Ishikawa (cell line): ENCODE data around the gene NRXN3.

ENCODE experiments used
- CEBPB ChIP-seq: IDR thresholded peaks from 2 replicates; pipeline ENCODE4 v1.6.1; 2012
- CREB1 ChIP-seq: IDR thresholded peaks from 2 replicates; pipeline ENCODE4 v1.6.1; 2012; ENCODE audit warnings: low read depth
- EGR1 ChIP-seq: IDR thresholded peaks from 2 replicates; pipeline ENCODE4 v1.6.1; 2012
- EP300 ChIP-seq: IDR thresholded peaks from 2 replicates; pipeline ENCODE4 v1.6.1; 2012; ENCODE audit warnings: borderline replicate concordance
- FOXM1 ChIP-seq: IDR thresholded peaks from 2 replicates; pipeline ENCODE4 v1.6.1; 2012; ENCODE audit warnings: low read depth, borderline replicate concordance
- NFIC ChIP-seq: IDR thresholded peaks from 2 replicates; pipeline ENCODE4 v1.6.1; 2012
- RAD21 ChIP-seq: IDR thresholded peaks from 2 replicates; pipeline ENCODE4 v1.6.1; 2012; ENCODE audit warnings: low read depth
- TAF1 ChIP-seq: IDR thresholded peaks from 2 replicates; pipeline ENCODE4 v1.6.1; 2012; ENCODE audit warnings: low read depth, mild to moderate bottlenecking
- TCF12 ChIP-seq: IDR thresholded peaks from 2 replicates; pipeline ENCODE4 v1.6.1; 2012; ENCODE audit warnings: low read depth
- TEAD4 ChIP-seq: IDR thresholded peaks from 2 replicates; pipeline ENCODE4 v1.6.1; 2012
- YY1 ChIP-seq: IDR thresholded peaks from 2 replicates; pipeline ENCODE4 v1.6.1; 2012; ENCODE audit warnings: low read depth
- ZBTB7A ChIP-seq: IDR thresholded peaks from 2 replicates; pipeline ENCODE4 v1.6.1; 2012; ENCODE audit warnings: low read depth
- TF ChIP-seq, protein P1 (sequence below): IDR thresholded peaks from 2 replicates; pipeline ENCODE4 v1.6.1; 2012; ENCODE audit warnings: low read depth, mild to moderate bottlenecking
- TF ChIP-seq, protein P2 (sequence below): IDR thresholded peaks from 2 replicates; pipeline ENCODE4 v1.6.1; 2012
- TF ChIP-seq, protein P3 (sequence below): IDR thresholded peaks from 2 replicates; pipeline ENCODE4 v1.6.1; 2012

The NRXN3 gene

DNA sequence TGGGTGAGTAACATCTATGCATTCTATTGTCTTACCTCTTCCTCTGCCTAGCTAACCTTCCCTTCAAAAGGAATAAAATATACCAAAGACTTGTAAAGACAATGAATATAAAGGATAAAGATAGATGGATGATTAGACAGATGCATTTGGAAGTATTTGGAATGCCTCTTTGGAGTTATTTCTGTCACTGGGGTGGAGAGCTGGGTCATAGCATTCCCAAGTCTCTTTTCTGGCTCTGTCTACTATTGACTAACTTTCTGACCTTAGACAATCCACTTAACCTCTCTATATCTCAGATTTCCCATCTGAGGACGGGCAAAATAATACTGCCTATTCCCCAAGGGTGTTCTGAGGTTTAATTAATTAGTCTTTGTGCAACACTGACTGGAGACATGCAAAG, 1523.8 kb downstream of the NRXN3 start:
- no peak for TF ChIP-seq TCF12
- TF ChIP-seq, protein P1, sequence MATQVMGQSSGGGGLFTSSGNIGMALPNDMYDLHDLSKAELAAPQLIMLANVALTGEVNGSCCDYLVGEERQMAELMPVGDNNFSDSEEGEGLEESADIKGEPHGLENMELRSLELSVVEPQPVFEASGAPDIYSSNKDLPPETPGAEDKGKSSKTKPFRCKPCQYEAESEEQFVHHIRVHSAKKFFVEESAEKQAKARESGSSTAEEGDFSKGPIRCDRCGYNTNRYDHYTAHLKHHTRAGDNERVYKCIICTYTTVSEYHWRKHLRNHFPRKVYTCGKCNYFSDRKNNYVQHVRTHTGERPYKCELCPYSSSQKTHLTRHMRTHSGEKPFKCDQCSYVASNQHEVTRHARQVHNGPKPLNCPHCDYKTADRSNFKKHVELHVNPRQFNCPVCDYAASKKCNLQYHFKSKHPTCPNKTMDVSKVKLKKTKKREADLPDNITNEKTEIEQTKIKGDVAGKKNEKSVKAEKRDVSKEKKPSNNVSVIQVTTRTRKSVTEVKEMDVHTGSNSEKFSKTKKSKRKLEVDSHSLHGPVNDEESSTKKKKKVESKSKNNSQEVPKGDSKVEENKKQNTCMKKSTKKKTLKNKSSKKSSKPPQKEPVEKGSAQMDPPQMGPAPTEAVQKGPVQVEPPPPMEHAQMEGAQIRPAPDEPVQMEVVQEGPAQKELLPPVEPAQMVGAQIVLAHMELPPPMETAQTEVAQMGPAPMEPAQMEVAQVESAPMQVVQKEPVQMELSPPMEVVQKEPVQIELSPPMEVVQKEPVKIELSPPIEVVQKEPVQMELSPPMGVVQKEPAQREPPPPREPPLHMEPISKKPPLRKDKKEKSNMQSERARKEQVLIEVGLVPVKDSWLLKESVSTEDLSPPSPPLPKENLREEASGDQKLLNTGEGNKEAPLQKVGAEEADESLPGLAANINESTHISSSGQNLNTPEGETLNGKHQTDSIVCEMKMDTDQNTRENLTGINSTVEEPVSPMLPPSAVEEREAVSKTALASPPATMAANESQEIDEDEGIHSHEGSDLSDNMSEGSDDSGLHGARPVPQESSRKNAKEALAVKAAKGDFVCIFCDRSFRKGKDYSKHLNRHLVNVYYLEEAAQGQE: no peak
- no peak for TF ChIP-seq EP300
- no peak for TF ChIP-seq EGR1
- TF ChIP-seq, protein P2, sequence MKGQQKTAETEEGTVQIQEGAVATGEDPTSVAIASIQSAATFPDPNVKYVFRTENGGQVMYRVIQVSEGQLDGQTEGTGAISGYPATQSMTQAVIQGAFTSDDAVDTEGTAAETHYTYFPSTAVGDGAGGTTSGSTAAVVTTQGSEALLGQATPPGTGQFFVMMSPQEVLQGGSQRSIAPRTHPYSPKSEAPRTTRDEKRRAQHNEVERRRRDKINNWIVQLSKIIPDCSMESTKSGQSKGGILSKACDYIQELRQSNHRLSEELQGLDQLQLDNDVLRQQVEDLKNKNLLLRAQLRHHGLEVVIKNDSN: no peak
- TF ChIP-seq FOXM1: no peak
- TF ChIP-seq, protein P3, sequence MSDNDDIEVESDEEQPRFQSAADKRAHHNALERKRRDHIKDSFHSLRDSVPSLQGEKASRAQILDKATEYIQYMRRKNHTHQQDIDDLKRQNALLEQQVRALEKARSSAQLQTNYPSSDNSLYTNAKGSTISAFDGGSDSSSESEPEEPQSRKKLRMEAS: no peak
- no peak for TF ChIP-seq TEAD4
- TF ChIP-seq NFIC: no peak
- no peak for TF ChIP-seq CEBPB
- no peak for TF ChIP-seq TAF1
- no peak for TF ChIP-seq RAD21
- TF ChIP-seq YY1: no peak
- TF ChIP-seq ZBTB7A: no peak
- no peak for TF ChIP-seq CREB1

DNA sequence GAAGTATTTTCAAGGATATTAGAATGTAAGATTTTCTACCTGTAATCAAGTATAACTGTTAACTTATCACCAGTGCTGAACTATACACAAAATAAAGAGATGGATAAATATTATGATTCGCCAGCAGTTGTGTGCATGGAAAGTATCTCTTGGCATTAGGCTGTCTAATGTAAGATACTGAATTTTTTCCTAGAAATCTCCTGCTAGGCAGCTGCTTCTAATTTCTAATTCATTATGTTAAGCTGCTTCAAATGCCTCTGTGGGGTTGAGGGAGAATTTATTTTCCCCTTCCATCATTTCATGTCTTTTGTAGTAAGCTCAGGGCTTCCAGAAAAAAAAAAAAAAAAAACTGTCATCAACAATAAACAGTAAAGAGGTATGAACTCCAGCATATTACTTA, 1525.1 kb downstream of the NRXN3 start:
- TF ChIP-seq TAF1: no peak
- no peak for TF ChIP-seq TEAD4
- TF ChIP-seq YY1: no peak
- no peak for TF ChIP-seq EP300
- no peak for TF ChIP-seq FOXM1
- TF ChIP-seq, protein P1: no peak
- TF ChIP-seq NFIC: no peak
- no peak for TF ChIP-seq CEBPB
- TF ChIP-seq, protein P2: no peak
- TF ChIP-seq EGR1: no peak
- TF ChIP-seq, protein P3: no peak
- TF ChIP-seq RAD21: no peak
- TF ChIP-seq CREB1: no peak
- TF ChIP-seq TCF12: no peak
- TF ChIP-seq ZBTB7A: no peak

DNA sequence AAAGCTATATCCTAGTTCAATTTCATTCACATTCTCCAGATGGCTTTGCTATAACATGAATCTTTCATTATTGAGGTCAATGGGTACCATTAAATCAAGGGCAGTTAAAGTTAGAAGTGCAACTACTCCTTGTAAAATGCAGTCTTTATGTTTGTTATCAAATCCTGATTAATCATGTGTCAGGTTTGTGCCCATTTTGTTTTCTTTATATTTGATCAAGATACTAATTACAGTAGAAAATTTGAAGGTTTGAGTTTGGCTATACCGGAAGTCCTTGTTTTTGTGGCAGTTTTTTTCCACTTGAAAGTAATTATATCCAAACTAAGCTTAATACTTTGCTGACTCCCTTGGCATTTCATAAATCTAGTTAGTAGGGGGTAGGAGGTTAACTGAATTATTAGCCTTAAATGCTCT, 1528.1 kb downstream of the NRXN3 start:
- TF ChIP-seq TAF1 (no peak), EGR1 (no peak), EP300 (no peak), ZBTB7A (no peak), RAD21 (no peak), YY1 (no peak), TEAD4 (no peak), NFIC (no peak), TCF12 (no peak), CEBPB (no peak), CREB1 (no peak), FOXM1 (no peak)
- TF ChIP-seq, protein P3: no peak
- TF ChIP-seq, protein P2: no peak
- TF ChIP-seq, protein P1: no peak
